B cell (primary cell): ENCODE results near the gene ARL2. TPM values are rescaled to one million over a fixed set of nuclear protein-coding genes. Genes with fewer than 3 reads are reported as not detected.

ENCODE experiments used
- ATAC-seq: fragments of 200-7000 bp; cut with Tn5 transposase; one replicate; pipeline ENCODE4 v1.10.0; 2021; ENCODE audit warnings: low read depth, mild to moderate bottlenecking, moderate number of reproducible peaks, moderate library complexity
- CTCF ChIA-PET: fragments of 350-600 bp; sonication (Branson Sonifier 250); formaldehyde crosslinking; loops from one replicate; lab custom pipeline; 2021; ENCODE audit warnings: antibody characterized with exemption, inconsistent platforms; lab: Charles Lee
- POLR2A ChIA-PET: fragments of 350-600 bp; sonication (Branson Sonifier 250); formaldehyde crosslinking; loops from one replicate; lab custom pipeline; 2021; ENCODE audit warnings: antibody characterized with exemption; lab: Charles Lee
- DNase-seq: peaks from one replicate; pipeline ENCODE4 v3.0.0; 2013
- H2AFZ ChIP-seq: 2 replicates; pipeline ENCODE4 v1.6.1; 2012; ENCODE audit warnings: mild to moderate bottlenecking, low read depth, low read length; ENCODE audit not compliant: insufficient read depth, poor library complexity, severe bottlenecking
- H3K27ac ChIP-seq, 2 donors: 1 replicate in 1 of 2; 2 replicates in 1 of 2; pipeline ENCODE4 v1.5.1; 2012 to 2013; ENCODE audit warnings: low read length in 2 of 2, mild to moderate bottlenecking in 2 of 2, moderate library complexity in 1 of 2
- H3K27me3 ChIP-seq, 4 experiments: fragments of 200-600 bp in 1 of 4; sonication (generic) in 1 of 4; replicated peaks in 1 of 4; 1 replicate in 2 of 4; 2 replicates in 2 of 4; pipeline versions ENCODE4 v1.6.1 to v1.7.0; 2013 to 2016; ENCODE audit warnings: low read length in 3 of 4, mild to moderate bottlenecking in 2 of 4, mixed read lengths in 1 of 4, moderate library complexity in 1 of 4; ENCODE audit not compliant: insufficient read depth in 4 of 4, control insufficient read depth in 3 of 4; ENCODE audit errors: control extremely low read depth in 1 of 4
- H3K36me3 ChIP-seq, 2 experiments: replicated peaks in 1 of 2; 1 replicate in 1 of 2; 2 replicates in 1 of 2; pipeline versions ENCODE4 v1.6.1 to v1.7.1; 2013; ENCODE audit warnings: low read length in 1 of 2; ENCODE audit not compliant: insufficient read depth in 2 of 2, control insufficient read depth in 1 of 2; ENCODE audit errors: control extremely low read depth in 1 of 2, extremely low read depth in 1 of 2
- H3K4me1 ChIP-seq, 2 donors: fragments of 200-600 bp in 1 of 2; sonication (generic) in 1 of 2; 1 replicate in 1 of 2; 2 replicates in 1 of 2; pipeline versions ENCODE4 v1.5.1 to v1.6.1; 2013 to 2017; ENCODE audit warnings: low read length in 2 of 2; ENCODE audit not compliant: control insufficient read depth in 2 of 2, insufficient read depth in 2 of 2
- H3K4me2 ChIP-seq: replicated peaks from 2 replicates; pipeline ENCODE3; 2012; ENCODE audit warnings: mild to moderate bottlenecking, low read depth, low read length; ENCODE audit not compliant: poor library complexity, severe bottlenecking
- H3K4me3 ChIP-seq, 5 experiments: fragments of 200-600 bp in 1 of 5; sonication (generic) in 1 of 5; 1 replicate in 3 of 5; 2 replicates in 2 of 5; pipeline versions ENCODE4 v1.5.1 to v1.7.0; 2011 to 2016; ENCODE audit warnings: low read length in 4 of 5, mild to moderate bottlenecking in 4 of 5, low read depth in 2 of 5, control low read depth in 1 of 5, moderate library complexity in 1 of 5; ENCODE audit not compliant: insufficient read depth in 1 of 5; ENCODE audit errors: control extremely low read depth in 1 of 5, extremely low read depth in 1 of 5
- H3K79me2 ChIP-seq: fragments of 200-600 bp; sonication (generic); one replicate; pipeline ENCODE4 v1.6.0; 2016; ENCODE audit warnings: low read length; ENCODE audit not compliant: control insufficient read depth, insufficient read depth
- H3K9ac ChIP-seq: fragments of 200-600 bp; sonication (generic); 2 replicates; pipeline ENCODE4 v1.6.1; 2017; ENCODE audit warnings: mild to moderate bottlenecking, low read length, moderate library complexity
- H3K9me3 ChIP-seq, 3 donors: one replicate each; pipeline versions ENCODE4 v1.6.1 to v1.7.1; 2013; ENCODE audit warnings: low read length in 2 of 3; ENCODE audit not compliant: control insufficient read depth in 2 of 3, insufficient read depth in 1 of 3; ENCODE audit errors: control extremely low read depth in 1 of 3
- H4K20me1 ChIP-seq: 2 replicates; pipeline ENCODE4 v1.6.0; 2012; ENCODE audit warnings: mild to moderate bottlenecking, low read length; ENCODE audit not compliant: insufficient read depth, control insufficient read depth, poor library complexity, severe bottlenecking
- H3K27ac Mint-ChIP-seq: one replicate; pipeline ENCODE4 v1.8.0; 2021; ENCODE audit warnings: mixed read lengths
- H3K27me3 Mint-ChIP-seq: one replicate; pipeline ENCODE4 v1.8.0; 2021; ENCODE audit warnings: mixed read lengths
- H3K4me1 Mint-ChIP-seq: one replicate; pipeline ENCODE4 v1.8.0; 2021; ENCODE audit warnings: mixed read lengths
- H3K4me3 Mint-ChIP-seq: one replicate; pipeline ENCODE4 v1.8.0; 2021; ENCODE audit warnings: mixed read lengths
- H3K9me3 Mint-ChIP-seq: one replicate; pipeline ENCODE4 v1.8.0; 2022; ENCODE audit warnings: mixed read lengths; ENCODE audit not compliant: insufficient read depth
- CTCF ChIP-seq: fragments of 200-600 bp; IDR thresholded peaks from one replicate; pipeline ENCODE4 v1.8.0; 2022; ENCODE audit warnings: antibody characterized with exemption, mild to moderate bottlenecking
- EZH2 ChIP-seq: IDR thresholded peaks from 2 replicates; pipeline ENCODE4 v1.6.1; 2012; ENCODE audit warnings: borderline replicate concordance, low read depth, mild to moderate bottlenecking, moderate library complexity, low read length; ENCODE audit not compliant: insufficient read depth, poor library complexity, severe bottlenecking
- WGBS: methylation state at CpG from one replicate; pipeline ENCODE4 v1.1.5; 2013; ENCODE audit warnings: missing lambda C conversion rate; ENCODE audit not compliant: insufficient coverage; 5-methylcytosine and 5-hydroxymethylcytosine counted together
- intact Hi-C: fragments of 100-400 bp; cut with micrococcal nuclease; formaldehyde crosslinking; loops from one replicate; pipeline ENCODE4 v1.10.0; 2022
- polyA plus RNA-seq: library from polyadenylated mRNA; depleted of rRNA; stranded (reverse); fragments of >200 nt; gene quantifications from 2 replicates; pipeline ENCODE4 v1.2.3, GENCODE V29; 2012
- total RNA-seq, 2 donors: library from RNA; stranded (reverse); fragments of 120-200 nt in 1 of 2; gene quantifications; 1 replicate in 1 of 2; 2 replicates in 1 of 2; pipeline versions ENCODE4 v1.2.3 to v1.2.4, GENCODE V29; 2013 to 2022

The ARL2 gene
- total and polyA plus RNA-seq, 2 donors (not counting 1 experiment from before 2014, with no cell fraction given), result 43.4 to 53.6 TPM

DNA sequence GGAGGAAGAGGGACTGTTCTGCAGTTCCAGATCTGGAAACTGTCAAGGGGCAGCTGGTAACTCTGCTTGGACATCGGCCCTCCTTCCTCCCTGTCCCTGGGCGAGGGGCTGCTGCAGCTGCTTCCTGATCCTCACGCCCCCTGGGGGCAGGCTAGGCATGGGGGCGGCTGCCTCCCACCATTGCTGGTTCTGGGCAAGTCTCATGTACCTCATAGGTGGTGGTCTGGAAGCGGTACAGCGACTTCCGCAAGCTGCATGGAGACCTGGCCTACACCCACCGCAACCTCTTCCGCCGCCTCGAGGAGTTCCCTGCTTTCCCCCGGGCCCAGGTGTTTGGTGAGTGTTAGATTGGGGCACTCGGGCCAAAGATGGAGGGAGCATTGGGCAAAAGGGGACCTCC lies 18.3 kb downstream of the ARL2 start:
- ChIA-PET POLR2A (no interaction called here), CTCF (no interaction called here)
- H3K4me3 ChIP-seq, result no peak overlapping the region
- H3K27me3 ChIP-seq, result no peaks in the 10 kb centered on the region
- no peak for DNase-seq
- H3K4me1 ChIP-seq, result peaks cover 8 to 13% of the 10 kb centered on the region in 2 donors
- intact Hi-C loops, result no loop called here
- H3K79me2 ChIP-seq, result peaks cover 19% of the 10 kb centered on the region
- H3K36me3 ChIP-seq, result peaks cover 3 to 26% of the 10 kb centered on the region in 2 experiments
- no peak overlapping the region for H3K4me2 ChIP-seq
- peaks cover 5% of the 10 kb centered on the region for H4K20me1 ChIP-seq
- H3K9ac ChIP-seq, result no peak overlapping the region
- H2AFZ ChIP-seq, result no peak overlapping the region
- Mint-ChIP-seq H3K27ac (no peak overlapping the region), H3K9me3 (no peaks in the 10 kb centered on the region), H3K4me3 (no peak overlapping the region), H3K4me1 (peaks cover 12% of the 10 kb centered on the region), H3K27me3 (no peaks in the 10 kb centered on the region)
- no peak overlapping the region for H3K27ac ChIP-seq
- TF ChIP-seq EZH2 (no peak), CTCF (no peak)
- no peak for ATAC-seq
- WGBS, result 85% methylated on average over 13 of the region's 13 CpGs
- no peaks in the 10 kb centered on the region for H3K9me3 ChIP-seq

DNA sequence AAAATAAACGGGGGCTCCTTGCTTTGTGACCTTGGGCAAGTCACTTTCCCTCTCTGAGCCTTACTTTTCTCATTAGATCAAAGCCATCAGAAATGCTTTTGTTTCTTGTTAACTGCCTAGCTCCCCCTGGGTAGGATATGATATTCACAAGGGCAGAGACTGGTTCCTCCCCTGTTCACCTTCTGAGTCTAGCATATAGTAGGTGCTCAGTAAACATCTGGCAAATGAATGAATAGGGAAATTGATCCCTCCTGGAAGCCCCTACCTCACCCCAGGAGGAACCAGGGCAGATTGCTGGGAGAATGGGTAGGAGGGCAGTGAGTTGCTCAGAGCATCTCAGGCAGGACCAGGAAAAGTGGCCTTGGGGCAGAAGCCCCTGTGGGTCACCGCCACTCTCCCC lies 20.5 kb downstream of the ARL2 start:
- DNase-seq (no peak), ATAC-seq (no peak)
- Histone ChIP-seq H3K4me1 (peaks cover 0 to 5% of the 10 kb centered on the region in 2 donors), H2AFZ (no peak overlapping the region), H3K79me2 (peaks cover 19% of the 10 kb centered on the region), H3K4me2 (no peak overlapping the region), H3K36me3 (peaks cover 3 to 26% of the 10 kb centered on the region in 2 experiments), H4K20me1 (peaks cover 5% of the 10 kb centered on the region), H3K27ac (no peak overlapping the region), H3K27me3 (no peaks in the 10 kb centered on the region), H3K9ac (no peak overlapping the region), H3K9me3 (no peaks in the 10 kb centered on the region), H3K4me3 (no peak overlapping the region)
- CTCF ChIA-PET, result no interaction called here
- 90% methylated on average over 2 of the region's 2 CpGs for WGBS
- Mint-ChIP-seq H3K9me3 (no peaks in the 10 kb centered on the region), H3K4me1 (no peaks in the 10 kb centered on the region), H3K4me3 (no peak overlapping the region), H3K27ac (no peak overlapping the region), H3K27me3 (no peaks in the 10 kb centered on the region)
- POLR2A ChIA-PET, result no interaction called here
- intact Hi-C loops, result no loop called here
- TF ChIP-seq CTCF (no peak), EZH2 (no peak)
